OCI-LY7 (cell line): ENCODE measurements around the gene PTPRT. TPM values are rescaled to one million over a fixed set of nuclear protein-coding genes. Genes with fewer than 3 reads are reported as not detected.

Experiments
- BruUV-seq: library from RNA; stranded (reverse); fragments of 400-500 nt; replicated peaks from 2 replicates; lab custom pipeline; 2021; lab: Mats Ljungman, UMichigan
- CTCF ChIA-PET: fragments of 300-600 bp; sonication (Branson Sonifier 250); formaldehyde crosslinking; loops from one replicate; lab custom pipeline; 2022; ENCODE audit warnings: antibody characterized with exemption; ENCODE audit not compliant: unreplicated experiment; lab: Charles Lee
- POLR2A ChIA-PET: fragments of 300-600 bp; sonication (Branson Sonifier 250); formaldehyde crosslinking; loops from one replicate; lab custom pipeline; 2022; ENCODE audit warnings: antibody characterized with exemption; lab: Charles Lee
- DNase-seq: peaks from one replicate; pipeline ENCODE4 v3.0.0-alpha.2; 2015; ENCODE audit warnings: low spot score
- H2AFZ ChIP-seq: fragments of 200-600 bp; sonication (generic), shearing (Covaris generic); 2 replicates; pipeline ENCODE4 v1.6.1; 2014; ENCODE audit warnings: mild to moderate bottlenecking, antibody characterized with exemption, low read length, moderate library complexity
- H3K27ac ChIP-seq: fragments of 200-600 bp; sonication (generic); 2 replicates; pipeline ENCODE4 v1.5.1; 2014; ENCODE audit warnings: mixed run types, low read depth, mild to moderate bottlenecking, moderate library complexity, low read length, inconsistent platforms; ENCODE audit not compliant: poor library complexity, severe bottlenecking
- H3K36me3 ChIP-seq: fragments of 200-600 bp; sonication (generic); 2 replicates; pipeline ENCODE4 v1.6.1; 2014; ENCODE audit warnings: mild to moderate bottlenecking, antibody characterized with exemption, low read length, moderate library complexity, mixed read lengths; ENCODE audit not compliant: insufficient read depth
- H3K4me1 ChIP-seq: fragments of 200-600 bp; sonication (generic); 2 replicates; pipeline ENCODE4 v1.5.1; 2014; ENCODE audit warnings: mild to moderate bottlenecking, low read length; ENCODE audit not compliant: insufficient read depth, poor library complexity, severe bottlenecking
- H3K4me2 ChIP-seq: fragments of 200-600 bp; sonication (generic); 2 replicates; pipeline ENCODE4 v1.6.1; 2014; ENCODE audit warnings: mild to moderate bottlenecking, low read length
- H3K4me3 ChIP-seq: fragments of 200-600 bp; sonication (generic); 2 replicates; pipeline ENCODE4 v1.5.1; 2014; ENCODE audit warnings: mild to moderate bottlenecking, low read depth, low read length; ENCODE audit not compliant: poor library complexity, severe bottlenecking
- H3K79me2 ChIP-seq: fragments of 200-600 bp; sonication (generic); 2 replicates; pipeline ENCODE4 v1.6.1; 2016; ENCODE audit warnings: low read depth, mild to moderate bottlenecking, low read length, moderate library complexity, mixed read lengths; ENCODE audit not compliant: insufficient read depth
- H3K9me2 ChIP-seq: fragments of 200-600 bp; sonication (generic); 2 replicates; pipeline ENCODE4 v1.6.1; 2016; ENCODE audit warnings: mild to moderate bottlenecking, low read length, mixed read lengths; ENCODE audit not compliant: insufficient read depth
- H3K9me3 ChIP-seq: fragments of 200-600 bp; sonication (generic); 2 replicates; pipeline ENCODE4 v1.6.1; 2014; ENCODE audit warnings: mild to moderate bottlenecking, mixed run types, low read length, mixed read lengths
- H4K20me1 ChIP-seq: fragments of 200-600 bp; sonication (generic); 2 replicates; pipeline ENCODE4 v1.6.1; 2014; ENCODE audit warnings: mild to moderate bottlenecking, antibody characterized with exemption, low read length, moderate library complexity, mixed read lengths; ENCODE audit not compliant: insufficient read depth
- CTCF ChIP-seq: fragments of 200-600 bp; sonication (generic); conservative IDR thresholded peaks from 2 replicates; pipeline ENCODE4 v1.5.1; 2014; ENCODE audit warnings: mild to moderate bottlenecking, antibody characterized with exemption, low read length, moderate library complexity, mixed read lengths
- EZH2phosphoT487 ChIP-seq: fragments of 200-600 bp; sonication (generic); IDR thresholded peaks from 2 replicates; pipeline ENCODE4 v1.6.1; 2018; ENCODE audit warnings: low read depth, borderline replicate concordance, mild to moderate bottlenecking, mixed run types, antibody characterized with exemption, low read length, moderate library complexity, mixed read lengths
- intact Hi-C: fragments of 100-400 bp; cut with micrococcal nuclease; formaldehyde crosslinking; loops from one replicate; pipeline ENCODE4 v1.10.0; 2022; ENCODE audit not compliant: unreplicated experiment
- total RNA-seq, 2 experiments: library from RNA; depleted of rRNA in 1 of 2; stranded (reverse); fragments of >200 nt in 1 of 2; shearing (Covaris generic) in 1 of 2; gene quantifications; 2 replicates each; pipeline ENCODE4 v1.2.3, GENCODE V29; 2014 to 2022

The PTPRT gene
- total RNA-seq, 2 experiments from 2014 or later, result not detected

GRCh38 chr20:42098418-42098817 is 1091.3 kb downstream of the PTPRT start:
- intact Hi-C loops, result no loop called here
- H3K27ac ChIP-seq, result no peak overlapping the region

GRCh38 chr20:42097741-42098140 is 1092.0 kb downstream of the PTPRT start:
- Histone ChIP-seq H3K79me2 (no peaks in the 10 kb centered on the region), H3K27ac (no peak overlapping the region), H3K4me2 (no peak overlapping the region), H3K9me3 (no peaks in the 10 kb centered on the region), H3K9me2 (no peaks in the 10 kb centered on the region), H3K36me3 (no peaks in the 10 kb centered on the region), H3K4me3 (no peak overlapping the region), H4K20me1 (no peaks in the 10 kb centered on the region), H2AFZ (no peak overlapping the region), H3K4me1 (no peaks in the 10 kb centered on the region)
- no peak for DNase-seq
- TF ChIP-seq EZH2phosphoT487 (no peak), CTCF (no peak)
- no TSS peak for BruUV-seq
- ChIA-PET CTCF (no interaction called here), POLR2A (no interaction called here)
- intact Hi-C loops, result no loop called here

More at GRCh38 chr20:42098418-42098817, 1091.3 kb downstream of the PTPRT start:
- Histone ChIP-seq H3K4me3 (no peak overlapping the region), H3K36me3 (no peaks in the 10 kb centered on the region), H3K79me2 (no peaks in the 10 kb centered on the region), H3K9me2 (no peaks in the 10 kb centered on the region), H4K20me1 (no peaks in the 10 kb centered on the region), H3K4me1 (no peaks in the 10 kb centered on the region), H3K4me2 (no peak overlapping the region), H2AFZ (no peak overlapping the region), H3K9me3 (no peaks in the 10 kb centered on the region)
- no peak for TF ChIP-seq EZH2phosphoT487
- TF ChIP-seq CTCF, result no peak
- ChIA-PET POLR2A (no interaction called here), CTCF (no interaction called here)
- no TSS peak for BruUV-seq
- no peak for DNase-seq

- intact Hi-C loops, result no loop called here
Measured at GRCh38 chr20:42095221-42095620, 1094.5 kb downstream of the PTPRT start.

More at GRCh38 chr20:42095221-42095620, 1094.5 kb downstream of the PTPRT start:
- POLR2A ChIA-PET, result no interaction called here
- no TSS peak for BruUV-seq
- H3K4me3 ChIP-seq, result no peak overlapping the region
- no peaks in the 10 kb centered on the region for H3K9me3 ChIP-seq
- no peak overlapping the region for H3K27ac ChIP-seq
- no peak for TF ChIP-seq CTCF
- no peak for TF ChIP-seq EZH2phosphoT487
- no peaks in the 10 kb centered on the region for H3K9me2 ChIP-seq
- no peaks in the 10 kb centered on the region for H4K20me1 ChIP-seq
- H3K79me2 ChIP-seq, result no peaks in the 10 kb centered on the region
- H3K4me2 ChIP-seq, result no peak overlapping the region
- CTCF ChIA-PET, result no interaction called here
- no peaks in the 10 kb centered on the region for H3K4me1 ChIP-seq
- no peak for DNase-seq
- no peak overlapping the region for H2AFZ ChIP-seq
- H3K36me3 ChIP-seq, result no peaks in the 10 kb centered on the region
